Liver (tissue), 9 donors: ENCODE data around the gene RNF133. TPM values are rescaled to one million over a fixed set of nuclear protein-coding genes. Genes with fewer than 3 reads are reported as not detected.

ENCODE experiments used
- DNase-seq: peaks from one replicate; pipeline ENCODE4 v3.0.0-alpha.2; 2017; ENCODE audit warnings: low spot score
- H3K27ac ChIP-seq, 2 donors: one replicate each; pipeline ENCODE4 v1.7.0; 2013; ENCODE audit warnings: inconsistent platforms in 2 of 2, low read length in 2 of 2, control low read depth in 1 of 2, low read depth in 1 of 2, mild to moderate bottlenecking in 1 of 2
- H3K27me3 ChIP-seq, 4 donors: one replicate each; pipeline versions ENCODE4 v1.6.1 to v1.7.0; 2013; ENCODE audit warnings: low read length in 3 of 4, inconsistent platforms in 1 of 4, mild to moderate bottlenecking in 1 of 4, moderate library complexity in 1 of 4; ENCODE audit not compliant: control insufficient read depth in 4 of 4, insufficient read depth in 4 of 4
- H3K36me3 ChIP-seq, 4 donors: one replicate each; pipeline versions ENCODE4 v1.6.1 to v1.7.0; 2013; ENCODE audit warnings: low read length in 3 of 4, mild to moderate bottlenecking in 3 of 4, low read depth in 1 of 4, moderate library complexity in 1 of 4; ENCODE audit not compliant: control insufficient read depth in 4 of 4, insufficient read depth in 3 of 4
- H3K4me1 ChIP-seq, 4 donors: one replicate each; pipeline versions ENCODE4 v1.6.1 to v1.7.0; 2013; ENCODE audit warnings: low read length in 3 of 4, mild to moderate bottlenecking in 3 of 4, moderate library complexity in 1 of 4; ENCODE audit not compliant: control insufficient read depth in 4 of 4, insufficient read depth in 4 of 4
- H3K4me3 ChIP-seq, 3 donors: one replicate each; pipeline versions ENCODE4 v1.6.1 to v1.7.0; 2013; ENCODE audit warnings: low read length in 3 of 3, control low read depth in 1 of 3, low read depth in 1 of 3, mild to moderate bottlenecking in 1 of 3
- H3K9ac ChIP-seq, 2 donors: one replicate each; pipeline ENCODE4 v1.7.0; 2013; ENCODE audit warnings: low read length in 2 of 2, mild to moderate bottlenecking in 2 of 2, moderate library complexity in 2 of 2, control low read depth in 1 of 2, low read depth in 1 of 2
- H3K9me3 ChIP-seq, 4 donors: one replicate each; pipeline versions ENCODE4 v1.6.1 to v1.7.0; 2013; ENCODE audit warnings: low read length in 3 of 4; ENCODE audit not compliant: control insufficient read depth in 4 of 4
- EGR1 ChIP-seq, 2 donors: IDR thresholded peaks; 2 replicates each; pipeline ENCODE4 v1.6.1; 2016 to 2018; ENCODE audit warnings: antibody characterized with exemption in 2 of 2, low read depth in 2 of 2
- FOXA1 ChIP-seq: IDR thresholded peaks from 2 replicates; pipeline ENCODE4 v1.6.1; 2016; ENCODE audit warnings: antibody characterized with exemption
- FOXA2 ChIP-seq: IDR thresholded peaks from 2 replicates; pipeline ENCODE4 v1.6.1; 2016; ENCODE audit warnings: antibody characterized with exemption
- GABPA ChIP-seq, 2 donors: IDR thresholded peaks in 1 of 2; conservative IDR thresholded peaks in 1 of 2; 2 replicates each; pipeline ENCODE4 v1.6.1; 2016; ENCODE audit warnings: antibody characterized with exemption in 2 of 2, mild to moderate bottlenecking in 1 of 2, moderate library complexity in 1 of 2
- HNF4A ChIP-seq, 2 donors: conservative IDR thresholded peaks; 2 replicates each; pipeline ENCODE4 v1.6.1; 2016; ENCODE audit warnings: antibody characterized with exemption in 2 of 2, mild to moderate bottlenecking in 2 of 2
- HNF4G ChIP-seq: IDR thresholded peaks from 2 replicates; pipeline ENCODE4 v1.6.1; 2016; ENCODE audit warnings: antibody characterized with exemption
- JUND ChIP-seq, 2 donors: IDR thresholded peaks; 2 replicates each; pipeline ENCODE4 v1.6.1; 2016; ENCODE audit warnings: antibody characterized with exemption in 2 of 2
- NR2F2 ChIP-seq: IDR thresholded peaks from 2 replicates; pipeline ENCODE4 v1.6.1; 2016; ENCODE audit warnings: antibody characterized with exemption
- RAD21 ChIP-seq, 2 donors: IDR thresholded peaks; 2 replicates each; pipeline ENCODE4 v1.6.1; 2016; ENCODE audit warnings: antibody characterized with exemption in 2 of 2, mild to moderate bottlenecking in 2 of 2
- RXRA ChIP-seq, 2 donors: IDR thresholded peaks; 2 replicates each; pipeline ENCODE4 v1.6.1; 2017 to 2018; ENCODE audit warnings: antibody characterized with exemption in 2 of 2, mild to moderate bottlenecking in 1 of 2
- SP1 ChIP-seq: IDR thresholded peaks from 2 replicates; pipeline ENCODE4 v1.6.1; 2018; ENCODE audit warnings: antibody characterized with exemption, mild to moderate bottlenecking
- YY1 ChIP-seq: IDR thresholded peaks from 2 replicates; pipeline ENCODE4 v1.6.1; 2016; ENCODE audit warnings: antibody characterized with exemption, mild to moderate bottlenecking
- WGBS: extraction: QIAGEN DNeasy Blood & Tissue Kit; methylation state at CpG from one replicate; pipeline ENCODE4 v1.1.7; 2013; 5-methylcytosine and 5-hydroxymethylcytosine counted together
- polyA plus RNA-seq, 2 donors: library from polyadenylated mRNA; stranded (reverse) in 1 of 2; unstranded in 1 of 2; fragments of 200-250 nt in 1 of 2; fragments of >200 nt in 1 of 2; fragmentation: Nextera tagmentation in 1 of 2; extraction: Ambion mirVana in 1 of 2; gene quantifications; one replicate each; pipeline versions ENCODE4 v1.2.1 to v1.2.3, GENCODE V29; 2013 to 2015
- total RNA-seq, 2 donors: library from RNA; depleted of rRNA; stranded (reverse); fragments of >200 nt; gene quantifications; one replicate each; pipeline ENCODE4 v1.2.3, GENCODE V29; 2014
- TF ChIP-seq, protein P1 (sequence below): fragments of 150-350 bp; IDR thresholded peaks from 2 replicates; pipeline ENCODE4 v1.5.1; 2017; ENCODE audit warnings: improper control_type of control experiment, low read depth, low read length; ENCODE audit not compliant: missing input control
- TF ChIP-seq, protein P2 (sequence below): IDR thresholded peaks from 2 replicates; pipeline ENCODE4 v1.6.1; 2016; ENCODE audit warnings: antibody characterized with exemption
- TF ChIP-seq, protein P3 (sequence below): IDR thresholded peaks from 2 replicates; pipeline ENCODE4 v1.6.1; 2016; ENCODE audit warnings: antibody characterized with exemption
- TF ChIP-seq, protein P4 (sequence below): IDR thresholded peaks from 2 replicates; pipeline ENCODE4 v1.6.1; 2016; ENCODE audit warnings: antibody characterized with exemption, mild to moderate bottlenecking
- donor health status: healthy.
- donor health status: healthy.
- donor health status: healthy.
- donor health status: healthy.
- donor health status: healthy.

RNF133 gene
- total and polyA plus RNA-seq, 4 donors: 0.14 to 2.8 TPM; not detected in 2

DNA sequence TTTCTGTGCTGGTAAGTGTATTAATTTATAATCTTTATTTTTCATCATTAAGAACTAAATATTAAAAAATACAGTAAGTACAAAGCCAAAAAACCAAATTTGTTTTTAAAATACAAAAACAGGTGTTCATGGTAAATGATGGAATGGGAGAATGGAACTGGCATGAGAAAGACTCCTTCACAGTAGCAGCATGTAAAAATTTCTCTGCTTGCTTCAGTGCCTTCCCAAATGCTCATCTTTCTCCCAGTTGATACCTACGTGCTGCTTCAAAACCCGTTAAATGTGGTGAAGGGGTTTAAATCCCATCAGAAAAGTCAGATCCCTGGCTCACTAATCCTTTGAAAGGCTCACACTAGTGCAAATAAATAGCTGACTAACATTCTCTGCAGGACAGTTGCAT, 4.2 kb downstream of the RNF133 start (continued):
- TF ChIP-seq, protein P1, sequence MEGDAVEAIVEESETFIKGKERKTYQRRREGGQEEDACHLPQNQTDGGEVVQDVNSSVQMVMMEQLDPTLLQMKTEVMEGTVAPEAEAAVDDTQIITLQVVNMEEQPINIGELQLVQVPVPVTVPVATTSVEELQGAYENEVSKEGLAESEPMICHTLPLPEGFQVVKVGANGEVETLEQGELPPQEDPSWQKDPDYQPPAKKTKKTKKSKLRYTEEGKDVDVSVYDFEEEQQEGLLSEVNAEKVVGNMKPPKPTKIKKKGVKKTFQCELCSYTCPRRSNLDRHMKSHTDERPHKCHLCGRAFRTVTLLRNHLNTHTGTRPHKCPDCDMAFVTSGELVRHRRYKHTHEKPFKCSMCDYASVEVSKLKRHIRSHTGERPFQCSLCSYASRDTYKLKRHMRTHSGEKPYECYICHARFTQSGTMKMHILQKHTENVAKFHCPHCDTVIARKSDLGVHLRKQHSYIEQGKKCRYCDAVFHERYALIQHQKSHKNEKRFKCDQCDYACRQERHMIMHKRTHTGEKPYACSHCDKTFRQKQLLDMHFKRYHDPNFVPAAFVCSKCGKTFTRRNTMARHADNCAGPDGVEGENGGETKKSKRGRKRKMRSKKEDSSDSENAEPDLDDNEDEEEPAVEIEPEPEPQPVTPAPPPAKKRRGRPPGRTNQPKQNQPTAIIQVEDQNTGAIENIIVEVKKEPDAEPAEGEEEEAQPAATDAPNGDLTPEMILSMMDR: no peak
- TF ChIP-seq NR2F2: no peak
- TF ChIP-seq, protein P2, sequence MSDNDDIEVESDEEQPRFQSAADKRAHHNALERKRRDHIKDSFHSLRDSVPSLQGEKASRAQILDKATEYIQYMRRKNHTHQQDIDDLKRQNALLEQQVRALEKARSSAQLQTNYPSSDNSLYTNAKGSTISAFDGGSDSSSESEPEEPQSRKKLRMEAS: no peak
- no peak for TF ChIP-seq SP1
- TF ChIP-seq RAD21 (IDR thresholded peaks at IDR 0.05): no peak
- TF ChIP-seq RXRA (IDR thresholded peaks at IDR 0.05): no peak

DNA sequence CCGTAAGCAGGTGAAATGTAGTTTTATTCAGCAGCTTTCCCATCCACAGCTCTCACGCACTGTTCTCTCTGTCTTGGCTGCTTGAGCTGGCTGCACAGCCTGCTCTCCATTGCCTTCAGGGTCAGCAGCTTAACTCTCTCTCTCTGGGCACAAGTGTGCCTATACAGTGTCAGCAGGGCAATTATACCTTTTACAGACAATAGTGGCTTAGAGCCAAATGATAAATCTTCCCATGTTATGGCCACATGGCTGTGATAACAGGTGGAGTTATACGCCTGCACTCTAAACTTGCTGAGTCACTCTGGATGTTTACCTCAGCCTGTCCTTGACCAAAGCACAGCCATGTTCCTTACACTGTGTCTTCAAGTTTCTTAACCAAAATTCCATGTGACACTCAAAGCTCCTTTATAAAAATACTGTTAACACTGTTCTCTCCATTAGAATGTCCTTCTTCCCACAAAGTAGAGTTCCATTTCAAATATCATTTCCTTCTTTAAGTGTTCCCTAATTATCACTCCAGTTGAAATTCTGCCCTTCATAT, 6.1 kb downstream of the RNF133 start:
- no peaks in the 10 kb centered on the region for H3K27me3 ChIP-seq
- no peak overlapping the region for H3K9ac ChIP-seq
- H3K27ac ChIP-seq: no peak overlapping the region
- TF ChIP-seq HNF4G (no peak), GABPA (IDR thresholded peaks at IDR 0.05 in 1 of 2, conservative IDR thresholded peaks at IDR 0.05 in 1 of 2) (no peak), FOXA1 (no peak), NR2F2 (no peak), FOXA2 (no peak), HNF4A (conservative IDR thresholded peaks at IDR 0.05) (no peak), SP1 (no peak), EGR1 (IDR thresholded peaks at IDR 0.05; ENCODE audit: low read depth in 2 of 2) (no peak), RAD21 (IDR thresholded peaks at IDR 0.05) (no peak), YY1 (no peak), RXRA (IDR thresholded peaks at IDR 0.05) (no peak), JUND (IDR thresholded peaks at IDR 0.05) (no peak)
- TF ChIP-seq, protein P1: no peak
- TF ChIP-seq, protein P3, sequence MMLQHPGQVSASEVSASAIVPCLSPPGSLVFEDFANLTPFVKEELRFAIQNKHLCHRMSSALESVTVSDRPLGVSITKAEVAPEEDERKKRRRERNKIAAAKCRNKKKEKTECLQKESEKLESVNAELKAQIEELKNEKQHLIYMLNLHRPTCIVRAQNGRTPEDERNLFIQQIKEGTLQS: no peak
- TF ChIP-seq, protein P4, sequence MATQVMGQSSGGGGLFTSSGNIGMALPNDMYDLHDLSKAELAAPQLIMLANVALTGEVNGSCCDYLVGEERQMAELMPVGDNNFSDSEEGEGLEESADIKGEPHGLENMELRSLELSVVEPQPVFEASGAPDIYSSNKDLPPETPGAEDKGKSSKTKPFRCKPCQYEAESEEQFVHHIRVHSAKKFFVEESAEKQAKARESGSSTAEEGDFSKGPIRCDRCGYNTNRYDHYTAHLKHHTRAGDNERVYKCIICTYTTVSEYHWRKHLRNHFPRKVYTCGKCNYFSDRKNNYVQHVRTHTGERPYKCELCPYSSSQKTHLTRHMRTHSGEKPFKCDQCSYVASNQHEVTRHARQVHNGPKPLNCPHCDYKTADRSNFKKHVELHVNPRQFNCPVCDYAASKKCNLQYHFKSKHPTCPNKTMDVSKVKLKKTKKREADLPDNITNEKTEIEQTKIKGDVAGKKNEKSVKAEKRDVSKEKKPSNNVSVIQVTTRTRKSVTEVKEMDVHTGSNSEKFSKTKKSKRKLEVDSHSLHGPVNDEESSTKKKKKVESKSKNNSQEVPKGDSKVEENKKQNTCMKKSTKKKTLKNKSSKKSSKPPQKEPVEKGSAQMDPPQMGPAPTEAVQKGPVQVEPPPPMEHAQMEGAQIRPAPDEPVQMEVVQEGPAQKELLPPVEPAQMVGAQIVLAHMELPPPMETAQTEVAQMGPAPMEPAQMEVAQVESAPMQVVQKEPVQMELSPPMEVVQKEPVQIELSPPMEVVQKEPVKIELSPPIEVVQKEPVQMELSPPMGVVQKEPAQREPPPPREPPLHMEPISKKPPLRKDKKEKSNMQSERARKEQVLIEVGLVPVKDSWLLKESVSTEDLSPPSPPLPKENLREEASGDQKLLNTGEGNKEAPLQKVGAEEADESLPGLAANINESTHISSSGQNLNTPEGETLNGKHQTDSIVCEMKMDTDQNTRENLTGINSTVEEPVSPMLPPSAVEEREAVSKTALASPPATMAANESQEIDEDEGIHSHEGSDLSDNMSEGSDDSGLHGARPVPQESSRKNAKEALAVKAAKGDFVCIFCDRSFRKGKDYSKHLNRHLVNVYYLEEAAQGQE: no peak
- H3K4me3 ChIP-seq: no peak overlapping the region
- H3K4me1 ChIP-seq: no peaks in the 10 kb centered on the region
- no peaks in the 10 kb centered on the region for H3K36me3 ChIP-seq
- H3K9me3 ChIP-seq: no peaks in the 10 kb centered on the region
- no peak for DNase-seq
- WGBS: 95% methylated on average over 3 of the region's 3 CpGs
